ENCODE results near the gene RABGAP1. TPM values are rescaled to one million over a fixed set of nuclear protein-coding genes. Genes with fewer than 3 reads are reported as not detected.

Gene RABGAP1
- total RNA-seq, 1 experiment from 2014 or later = 55.4 TPM

GRCh38 chr9:122930541-122931225 is 10.1 kb upstream of the RABGAP1 start:
- POLR2A ChIA-PET = interaction anchor here (1.4 to 3.1 kb wide), 4 partner anchors 10 to 27 kb away, joined by 3 to 36 read pairs (median 13); partner anchors contain the start of genes RABGAP1, RC3H2 and ZBTB6
- no peak overlapping the region for H3K4me3 Mint-ChIP-seq (ENCODE audit: unreplicated experiment)
- H3K9me3 Mint-ChIP-seq (ENCODE audit: unreplicated experiment) = no peaks in the 10 kb centered on the region
- no peaks in the 10 kb centered on the region; the same call in 1 of the 2 replicates for H3K4me1 ChIP-seq
- BruUV-seq (replicated peaks) = no TSS peak
- H3K27me3 ChIP-seq (replicated peaks; ENCODE audit: control insufficient read depth, insufficient read depth, low read length) = no peaks in the 10 kb centered on the region
- no peaks in the 10 kb centered on the region for H3K27me3 Mint-ChIP-seq (ENCODE audit: insufficient read depth, unreplicated experiment)
- no peaks in the 10 kb centered on the region for H3K36me3 ChIP-seq (ENCODE audit: control insufficient read depth, insufficient read depth, low read length)
- TF ChIP-seq CTCF (IDR thresholded peaks at IDR 0.05; ENCODE audit: insufficient read depth in 1 of 2, low read depth in 1 of 2, low read length in 1 of 2, severe bottlenecking in 1 of 2, unreplicated experiment in 1 of 2) = no peak
- intact Hi-C loops (cut with micrococcal nuclease; ENCODE audit: unreplicated experiment) = loop anchor here (1.0 to 2.0 kb wide), 4 partner anchors 10 to 61 kb away; partner anchors contain the start of genes RC3H2 and ZBTB6
- no peak overlapping the region for H3K27ac Mint-ChIP-seq (ENCODE audit: unreplicated experiment)
- no peaks in the 10 kb centered on the region for H3K36me3 Mint-ChIP-seq (ENCODE audit: insufficient read depth, unreplicated experiment)
- no peak for DNase-seq
- peaks cover 9% of the 10 kb centered on the region for H3K4me1 Mint-ChIP-seq (ENCODE audit: low read depth, unreplicated experiment)
- CTCF ChIA-PET = interaction anchor here (1.1 kb wide), 1 partner anchor 10 kb away, joined by 3 read pairs; the partner anchor contains the start of gene RABGAP1
- H3K4me3 ChIP-seq (ENCODE audit: low read depth, low read length) = peak overlapping the region; percentile 74
- no peaks in the 10 kb centered on the region for H3K9me3 ChIP-seq

- Histone ChIP-seq H3K27me3 (replicated peaks; ENCODE audit: control insufficient read depth, insufficient read depth, low read length) (no peaks in the 10 kb centered on the region), H3K4me1 (no peaks in the 10 kb centered on the region; the same call in 1 of the 2 replicates), H3K4me3 (ENCODE audit: low read depth, low read length) (peak within 1 kb of the TSS; percentile 74), H3K9me3 (no peaks in the 10 kb centered on the region), H3K36me3 (ENCODE audit: control insufficient read depth, insufficient read depth, low read length) (no peaks in the 10 kb centered on the region)
- intact Hi-C loops (cut with micrococcal nuclease; ENCODE audit: unreplicated experiment) = loop anchor here (1.0 to 2.0 kb wide), 4 partner anchors 9 to 60 kb away; partner anchors contain the start of genes RC3H2 and ZBTB6
- Mint-ChIP-seq H3K9me3 (ENCODE audit: unreplicated experiment) (no peaks in the 10 kb centered on the region), H3K27me3 (ENCODE audit: insufficient read depth, unreplicated experiment) (no peaks in the 10 kb centered on the region), H3K27ac (ENCODE audit: unreplicated experiment) (no peak within 1 kb of the TSS), H3K4me3 (ENCODE audit: unreplicated experiment) (no peak within 1 kb of the TSS), H3K4me1 (ENCODE audit: low read depth, unreplicated experiment) (peaks cover 9% of the 10 kb centered on the region), H3K36me3 (ENCODE audit: insufficient read depth, unreplicated experiment) (peaks cover 6% of the 10 kb centered on the region)
- DNase-seq = peak; percentile 93 to 96
- ChIA-PET POLR2A (interaction anchor here (1.1 to 3.1 kb wide), 5 partner anchors 9 to 60 kb away, joined by 3 to 36 read pairs (median 6); partner anchors contain the start of genes RABGAP1, RC3H2 and ZBTB6), CTCF (interaction anchor here (1.1 kb wide), 2 partner anchors 9 to 19 kb away, joined by 3 to 4 read pairs; partner anchors contain the start of genes RABGAP1 and ZBTB6)
- BruUV-seq (replicated peaks) = no TSS peak
- TF ChIP-seq CTCF (IDR thresholded peaks at IDR 0.05; ENCODE audit: insufficient read depth in 1 of 2, low read depth in 1 of 2, low read length in 1 of 2, severe bottlenecking in 1 of 2, unreplicated experiment in 1 of 2) = no peak
Observed at GRCh38 chr9:122931226-122932121, 9.3 kb upstream of the RABGAP1 start, which contains the start of gene ZBTB26. Gene ZBTB26 (minus strand): TSS chr9:122931512. CDS start chr9:122919934, 11,578 bp downstream.

GRCh38 chr9:122936464-122936863 is 4.4 kb upstream of the RABGAP1 start:
- CTCF ChIA-PET = interaction anchor here (1.0 kb wide), 1 partner anchor 23 kb away, joined by 3 read pairs; the partner anchor contains the start of gene ZBTB6
- no peak overlapping the region for H3K4me3 ChIP-seq (ENCODE audit: low read depth, low read length)
- TF ChIP-seq CTCF (IDR thresholded peaks at IDR 0.05; ENCODE audit: insufficient read depth in 1 of 2, low read depth in 1 of 2, low read length in 1 of 2, severe bottlenecking in 1 of 2, unreplicated experiment in 1 of 2) = no peak
- H3K9me3 ChIP-seq = no peaks in the 10 kb centered on the region
- BruUV-seq (replicated peaks) = no TSS peak
- Mint-ChIP-seq H3K4me1 (ENCODE audit: low read depth, unreplicated experiment) (peaks cover 15% of the 10 kb centered on the region), H3K27me3 (ENCODE audit: insufficient read depth, unreplicated experiment) (no peaks in the 10 kb centered on the region), H3K4me3 (ENCODE audit: unreplicated experiment) (no peak overlapping the region), H3K27ac (ENCODE audit: unreplicated experiment) (no peak overlapping the region), H3K36me3 (ENCODE audit: insufficient read depth, unreplicated experiment) (peaks cover 38% of the 10 kb centered on the region), H3K9me3 (ENCODE audit: unreplicated experiment) (no peaks in the 10 kb centered on the region)
- POLR2A ChIA-PET = no interaction called here
- H3K27me3 ChIP-seq (replicated peaks; ENCODE audit: control insufficient read depth, insufficient read depth, low read length) = no peaks in the 10 kb centered on the region
- 0 out of 2 replicates have a peak, but pooled peaks cover 5% of the 10 kb centered on the region for H3K4me1 ChIP-seq
- no peaks in the 10 kb centered on the region for H3K36me3 ChIP-seq (ENCODE audit: control insufficient read depth, insufficient read depth, low read length)
- peak; percentile 47 to 59 for DNase-seq
- intact Hi-C loops (cut with micrococcal nuclease; ENCODE audit: unreplicated experiment) = no loop called here
